Measurements from ENCODE around the gene FARS2. TPM values are rescaled to one million over a fixed set of nuclear protein-coding genes. Genes with fewer than 3 reads are reported as not detected.

FARS2 gene
- total RNA-seq, 4 donors from 2014 or later: 8.3 to 18.5 (median 13.0) TPM

DNA sequence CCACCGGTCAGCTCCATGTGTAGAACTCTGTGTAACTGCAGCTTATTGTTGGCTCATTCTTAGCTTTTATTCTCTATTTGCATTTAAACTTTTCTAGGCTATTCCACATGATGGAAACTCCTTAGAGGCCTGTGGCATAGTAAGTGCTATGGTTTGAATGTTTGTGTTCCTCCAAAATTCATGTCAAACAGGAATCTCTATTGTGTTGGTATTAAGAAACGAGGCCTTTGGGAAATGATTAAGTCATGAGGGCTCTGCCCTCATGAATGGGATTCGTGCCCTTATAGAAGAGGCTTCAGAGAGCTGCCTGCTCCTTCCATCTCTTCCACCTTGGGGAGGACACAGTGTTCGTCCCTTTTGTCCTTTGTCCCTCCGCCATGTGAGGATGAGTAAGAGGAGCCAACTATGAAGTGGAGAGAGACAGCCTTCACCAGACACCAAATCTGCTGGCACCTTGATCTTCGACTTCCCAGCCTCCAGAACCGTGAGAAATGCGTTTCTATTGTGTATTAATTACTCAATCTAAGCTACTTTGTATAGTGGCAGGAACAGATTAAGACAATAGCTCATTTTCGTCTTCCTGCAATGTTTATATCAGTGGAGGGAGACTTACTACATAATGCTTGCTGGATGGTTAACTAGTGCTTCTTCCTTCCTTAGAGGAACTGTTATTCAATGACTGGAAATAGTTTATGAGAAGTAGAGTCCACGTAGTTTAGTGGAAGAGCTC lies 361.1 kb downstream of the FARS2 start:
- no peak for DNase-seq
- Histone ChIP-seq H3K27me3 (no peaks in the 10 kb centered on the region), H3K4me1 (no peaks in the 10 kb centered on the region), H3K4me3 (no peak overlapping the region), H3K9me3 (no peaks in the 10 kb centered on the region), H3K36me3 (no peaks in the 10 kb centered on the region), H3K27ac (no peak overlapping the region)
- 65 to 66% methylated on average over 9 to 10 of the region's 10 CpGs for WGBS, 2 donors
- no peak for TF ChIP-seq CTCF (IDR thresholded peaks at IDR 0.05)
- TF ChIP-seq POLR2A (IDR thresholded peaks at IDR 0.05): no peak
- intact Hi-C loops (cut with DNase I): no loop called here

GRCh38 chr6:5623769-5624168 lies 362.5 kb downstream of the FARS2 start:
- no peak for DNase-seq
- Histone ChIP-seq H3K36me3 (no peaks in the 10 kb centered on the region), H3K9me3 (no peaks in the 10 kb centered on the region), H3K27ac (no peak overlapping the region), H3K4me1 (no peaks in the 10 kb centered on the region), H3K4me3 (no peak overlapping the region), H3K27me3 (no peaks in the 10 kb centered on the region)
- WGBS, 2 donors: 79 to 88% methylated on average over 2 of the region's 2 CpGs
- intact Hi-C loops (cut with DNase I): no loop called here
- TF ChIP-seq CTCF (IDR thresholded peaks at IDR 0.05) (no peak), POLR2A (IDR thresholded peaks at IDR 0.05) (no peak)

DNA sequence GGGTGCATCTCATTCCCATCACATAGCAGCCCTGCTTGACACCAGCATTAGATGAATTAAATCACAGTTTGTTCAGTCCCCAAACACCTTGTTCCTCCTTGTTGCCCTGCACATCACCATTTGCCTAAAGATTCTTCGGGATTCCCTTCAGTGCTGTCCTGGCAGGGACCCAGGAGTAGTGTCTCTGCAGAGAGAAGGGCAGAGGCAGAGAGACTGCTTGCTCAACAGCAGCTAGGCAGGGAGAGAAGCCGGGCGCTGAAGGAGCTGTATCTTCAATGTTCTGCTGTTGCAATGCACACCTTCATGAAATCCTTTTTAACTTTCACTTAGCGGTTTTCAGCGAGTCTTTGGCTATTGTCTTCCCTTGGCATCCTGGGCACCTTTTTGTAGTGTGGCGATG lies 362.9 kb downstream of the FARS2 start:
- intact Hi-C loops (cut with DNase I): no loop called here
- H3K27ac ChIP-seq: no peak overlapping the region
- no peaks in the 10 kb centered on the region for H3K27me3 ChIP-seq
- no peaks in the 10 kb centered on the region for H3K4me1 ChIP-seq
- no peaks in the 10 kb centered on the region for H3K36me3 ChIP-seq
- WGBS, 2 donors: 80 to 96% methylated on average over 6 of the region's 6 CpGs
- TF ChIP-seq CTCF (IDR thresholded peaks at IDR 0.05) (no peak), POLR2A (IDR thresholded peaks at IDR 0.05) (no peak)
- no peak for DNase-seq
- H3K4me3 ChIP-seq: no peak overlapping the region
- H3K9me3 ChIP-seq: no peaks in the 10 kb centered on the region

DNA sequence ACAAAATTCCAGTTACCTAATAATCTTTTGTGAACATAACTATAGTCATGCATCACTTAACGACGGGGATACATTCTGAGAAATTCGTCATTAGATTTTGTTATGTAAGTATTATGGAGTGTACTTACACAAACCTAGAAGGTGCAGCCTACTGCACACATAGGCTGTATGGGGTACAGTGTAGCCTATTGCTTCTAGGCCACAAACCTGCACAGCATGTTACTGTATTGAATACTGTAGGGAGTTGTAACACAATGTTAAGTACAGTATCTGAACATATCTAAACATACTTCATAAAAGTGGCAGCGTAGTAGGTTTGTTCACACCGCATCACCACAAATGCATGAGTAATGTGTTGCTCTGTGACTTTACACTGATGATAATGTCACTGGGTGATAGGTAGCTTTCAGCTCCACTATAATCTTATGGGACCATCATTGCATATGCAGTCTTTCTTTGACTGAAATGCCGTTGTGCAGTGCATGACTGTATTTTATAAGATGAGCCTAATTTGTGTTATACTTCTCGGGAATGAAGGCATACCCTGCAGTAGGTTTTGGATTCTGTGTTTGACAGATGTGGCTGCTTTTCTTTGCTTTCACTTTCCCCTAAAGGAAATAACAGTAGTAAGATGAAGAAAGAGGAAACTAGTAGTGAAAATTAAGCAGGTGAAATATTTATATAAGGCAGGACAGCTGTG lies 365.6 kb downstream of the FARS2 start:
- no peak overlapping the region for H3K4me3 ChIP-seq
- no peaks in the 10 kb centered on the region for H3K9me3 ChIP-seq
- WGBS, 2 donors: 72 to 76% methylated on average over 7 of the region's 7 CpGs
- DNase-seq: no peak
- no peaks in the 10 kb centered on the region for H3K27me3 ChIP-seq
- no peaks in the 10 kb centered on the region for H3K36me3 ChIP-seq
- no peak for TF ChIP-seq CTCF (IDR thresholded peaks at IDR 0.05)
- no peak for TF ChIP-seq POLR2A (IDR thresholded peaks at IDR 0.05)
- H3K4me1 ChIP-seq: no peaks in the 10 kb centered on the region
- no peak overlapping the region for H3K27ac ChIP-seq
- intact Hi-C loops (cut with DNase I): no loop called here

- TF ChIP-seq CTCF (IDR thresholded peaks at IDR 0.05): no peak
- TF ChIP-seq POLR2A (IDR thresholded peaks at IDR 0.05): no peak
- Histone ChIP-seq H3K27ac (no peak overlapping the region), H3K9me3 (no peaks in the 10 kb centered on the region), H3K27me3 (no peaks in the 10 kb centered on the region), H3K4me1 (no peaks in the 10 kb centered on the region), H3K36me3 (no peaks in the 10 kb centered on the region), H3K4me3 (no peak overlapping the region)
- intact Hi-C loops (cut with DNase I): no loop called here
- 70 to 89% methylated on average over 3 to 5 of the region's 5 CpGs for WGBS, 2 donors
- no peak for DNase-seq
Observed at GRCh38 chr6:5630636-5631035, 369.3 kb downstream of the FARS2 start.

All from esophagus squamous epithelium (tissue), 5 donors.